Loucy (cell line): ENCODE data around the gene ZNF709.

Experiments used
- H2AFZ ChIP-seq: fragments of 200-600 bp; sonication (generic); 2 replicates; pipeline ENCODE4 v1.6.0; 2016; ENCODE audit warnings: antibody characterized with exemption, mild to moderate bottlenecking, low read length, moderate library complexity
- H3F3A ChIP-seq: fragments of 200-600 bp; 2 replicates; pipeline ENCODE4 v1.6.0; 2016; ENCODE audit warnings: antibody characterized with exemption, low read depth, mild to moderate bottlenecking
- H3K27me3 ChIP-seq: fragments of 200-600 bp; sonication (generic); 2 replicates; pipeline ENCODE4 v1.6.1; 2014; ENCODE audit warnings: low read length, mild to moderate bottlenecking; ENCODE audit not compliant: insufficient read depth, poor library complexity, severe bottlenecking
- H3K36me3 ChIP-seq: fragments of 200-600 bp; sonication (generic); 2 replicates; pipeline ENCODE4 v1.6.1; 2016; ENCODE audit warnings: low read length; ENCODE audit not compliant: insufficient read depth
- H3K4me1 ChIP-seq: fragments of 200-600 bp; sonication (generic); 2 replicates; pipeline ENCODE4 v1.5.1; 2014; ENCODE audit warnings: low read length, mild to moderate bottlenecking; ENCODE audit not compliant: insufficient read depth, poor library complexity, severe bottlenecking
- H3K4me2 ChIP-seq: fragments of 200-600 bp; sonication (generic); 2 replicates; pipeline ENCODE4 v1.6.0; 2014; ENCODE audit warnings: antibody characterized with exemption, low read length, low read depth, mild to moderate bottlenecking; ENCODE audit not compliant: poor library complexity, severe bottlenecking
- H3K4me3 ChIP-seq: fragments of 200-600 bp; sonication (generic); 2 replicates; pipeline ENCODE4 v1.5.1; 2014; ENCODE audit warnings: low read length, mild to moderate bottlenecking, mixed read lengths; ENCODE audit not compliant: poor library complexity, severe bottlenecking
- H3K79me2 ChIP-seq: fragments of 200-600 bp; sonication (generic); 2 replicates; pipeline ENCODE4 v1.6.1; 2014; ENCODE audit warnings: low read length; ENCODE audit not compliant: insufficient read depth
- H3K9ac ChIP-seq: fragments of 200-600 bp; sonication (generic); 2 replicates; pipeline ENCODE4 v1.6.0; 2014; ENCODE audit warnings: mild to moderate bottlenecking, low read depth, low read length, moderate library complexity; ENCODE audit not compliant: poor library complexity, severe bottlenecking
- H3K9me2 ChIP-seq: fragments of 200-600 bp; sonication (generic); replicated peaks from 2 replicates; pipeline ENCODE4 v1.6.1; 2016; ENCODE audit warnings: low read depth, low read length, mixed read lengths
- H3K9me3 ChIP-seq: fragments of 200-600 bp; sonication (generic); 2 replicates; pipeline ENCODE4 v1.6.1; 2014; ENCODE audit warnings: mild to moderate bottlenecking, antibody characterized with exemption, low read length, low read depth; ENCODE audit not compliant: insufficient read depth
- H4K20me1 ChIP-seq: fragments of 200-600 bp; sonication (generic); 2 replicates; pipeline ENCODE4 v1.6.0; 2014; ENCODE audit warnings: antibody characterized with exemption, low read length, mild to moderate bottlenecking; ENCODE audit not compliant: insufficient read depth, poor library complexity, severe bottlenecking
- EZH2phosphoT487 ChIP-seq: fragments of 200-600 bp; IDR thresholded peaks from 2 replicates; pipeline ENCODE4 v1.6.1; 2018; ENCODE audit warnings: antibody characterized with exemption, mild to moderate bottlenecking, moderate library complexity, borderline replicate concordance
- TF ChIP-seq, protein P1 (sequence below): fragments of 200-600 bp; sonication (generic); conservative IDR thresholded peaks from 2 replicates; pipeline ENCODE4 v1.5.1; 2014; ENCODE audit warnings: mild to moderate bottlenecking, antibody characterized with exemption, low read length

The ZNF709 gene

DNA sequence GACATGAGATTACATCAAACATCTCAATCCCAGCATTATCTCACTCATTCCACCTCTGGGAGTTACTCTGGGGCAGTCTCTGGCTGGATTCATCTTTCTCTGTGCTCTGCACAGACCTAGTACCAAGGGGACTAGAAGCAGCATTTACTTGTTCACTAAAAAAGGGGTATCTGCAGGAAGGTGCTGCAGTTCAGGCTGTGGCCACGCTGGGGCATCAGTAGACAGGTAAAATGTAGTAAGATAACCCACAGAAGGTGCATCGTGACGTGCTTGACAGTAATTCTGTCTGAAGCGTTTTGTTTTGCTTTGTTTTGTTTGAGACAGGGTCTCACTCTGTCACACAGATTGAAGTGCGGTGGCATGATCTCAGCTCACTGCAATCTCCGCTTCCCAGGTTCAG lies 37.4 kb upstream of the ZNF709 start:
- Histone ChIP-seq H3F3A (no peaks in the 10 kb centered on the region), H3K27me3 (peaks cover 10% of the 10 kb centered on the region), H3K9me2 (no peaks in the 10 kb centered on the region), H4K20me1 (no peaks in the 10 kb centered on the region), H2AFZ (no peak overlapping the region), H3K4me2 (no peak overlapping the region), H3K9ac (no peak overlapping the region), H3K4me3 (no peak overlapping the region), H3K36me3 (peaks cover 19% of the 10 kb centered on the region), H3K4me1 (no peaks in the 10 kb centered on the region), H3K79me2 (no peaks in the 10 kb centered on the region), H3K9me3 (peaks cover 28% of the 10 kb centered on the region)
- TF ChIP-seq EZH2phosphoT487: no peak
- TF ChIP-seq, protein P1, sequence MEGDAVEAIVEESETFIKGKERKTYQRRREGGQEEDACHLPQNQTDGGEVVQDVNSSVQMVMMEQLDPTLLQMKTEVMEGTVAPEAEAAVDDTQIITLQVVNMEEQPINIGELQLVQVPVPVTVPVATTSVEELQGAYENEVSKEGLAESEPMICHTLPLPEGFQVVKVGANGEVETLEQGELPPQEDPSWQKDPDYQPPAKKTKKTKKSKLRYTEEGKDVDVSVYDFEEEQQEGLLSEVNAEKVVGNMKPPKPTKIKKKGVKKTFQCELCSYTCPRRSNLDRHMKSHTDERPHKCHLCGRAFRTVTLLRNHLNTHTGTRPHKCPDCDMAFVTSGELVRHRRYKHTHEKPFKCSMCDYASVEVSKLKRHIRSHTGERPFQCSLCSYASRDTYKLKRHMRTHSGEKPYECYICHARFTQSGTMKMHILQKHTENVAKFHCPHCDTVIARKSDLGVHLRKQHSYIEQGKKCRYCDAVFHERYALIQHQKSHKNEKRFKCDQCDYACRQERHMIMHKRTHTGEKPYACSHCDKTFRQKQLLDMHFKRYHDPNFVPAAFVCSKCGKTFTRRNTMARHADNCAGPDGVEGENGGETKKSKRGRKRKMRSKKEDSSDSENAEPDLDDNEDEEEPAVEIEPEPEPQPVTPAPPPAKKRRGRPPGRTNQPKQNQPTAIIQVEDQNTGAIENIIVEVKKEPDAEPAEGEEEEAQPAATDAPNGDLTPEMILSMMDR: peak; percentile 59

DNA sequence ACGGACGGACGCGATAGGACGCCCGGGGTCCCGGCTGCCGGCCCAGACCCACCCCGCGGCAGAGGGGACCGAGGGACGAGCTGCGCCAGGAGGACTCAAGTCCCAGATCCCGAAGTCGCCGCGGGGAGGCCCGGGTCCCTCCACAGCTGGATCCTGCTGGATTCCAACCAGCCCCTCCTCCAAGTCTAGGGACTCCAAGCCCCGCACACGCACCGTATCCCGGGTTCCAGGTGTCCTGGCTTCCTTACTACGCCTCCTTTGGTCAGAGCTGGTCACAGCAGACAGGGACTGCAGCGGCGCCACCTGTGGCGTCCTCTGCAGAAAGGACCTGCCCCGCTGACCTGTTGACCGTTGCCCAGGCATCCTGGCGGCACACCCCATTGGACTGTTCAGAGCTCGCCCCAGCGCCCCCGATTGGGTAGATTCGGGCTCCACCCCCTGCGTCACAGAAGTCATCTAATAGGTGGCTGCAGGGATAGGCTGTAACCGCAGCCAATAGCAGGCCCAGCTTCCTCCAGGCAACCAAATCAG lies 29.0 kb upstream of the ZNF709 start:
- no peak overlapping the region for H2AFZ ChIP-seq
- H3K9me2 ChIP-seq: no peaks in the 10 kb centered on the region
- H3K4me3 ChIP-seq: no peak overlapping the region
- no peaks in the 10 kb centered on the region; the same call in 1 of the 2 replicates for H3K9me3 ChIP-seq
- TF ChIP-seq, protein P1: no peak
- TF ChIP-seq EZH2phosphoT487: no peak
- H4K20me1 ChIP-seq: no peaks in the 10 kb centered on the region
- H3K79me2 ChIP-seq: no peaks in the 10 kb centered on the region
- H3K36me3 ChIP-seq: no peaks in the 10 kb centered on the region
- H3K27me3 ChIP-seq: no peaks in the 10 kb centered on the region
- no peak overlapping the region for H3K9ac ChIP-seq
- no peaks in the 10 kb centered on the region for H3F3A ChIP-seq
- no peak overlapping the region for H3K4me2 ChIP-seq
- no peaks in the 10 kb centered on the region for H3K4me1 ChIP-seq

DNA sequence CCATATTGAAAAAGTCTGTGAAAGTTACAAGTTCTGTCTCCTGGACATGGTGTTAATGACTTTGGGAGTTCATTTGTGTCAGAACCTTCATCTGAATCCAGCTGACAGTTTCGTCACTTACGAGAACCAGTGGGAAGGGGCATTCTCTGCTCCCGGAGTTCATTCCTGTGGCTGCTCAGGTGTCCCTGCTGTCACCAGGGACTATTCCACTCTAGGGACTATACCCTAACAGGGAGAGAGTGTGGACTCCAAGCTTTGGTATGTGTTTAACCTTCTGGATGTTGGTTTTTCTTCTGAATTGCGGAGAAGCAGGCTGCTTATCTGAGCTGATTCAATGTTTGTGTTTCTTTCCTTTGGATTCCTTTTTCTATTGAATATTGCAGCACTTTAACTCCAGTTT lies 12.4 kb upstream of the ZNF709 start:
- no peaks in the 10 kb centered on the region for H4K20me1 ChIP-seq
- H3F3A ChIP-seq: no peaks in the 10 kb centered on the region
- no peak overlapping the region for H3K4me3 ChIP-seq
- TF ChIP-seq EZH2phosphoT487: no peak
- TF ChIP-seq, protein P1: no peak
- no peaks in the 10 kb centered on the region for H3K9me3 ChIP-seq
- no peaks in the 10 kb centered on the region for H3K79me2 ChIP-seq
- H3K27me3 ChIP-seq: no peaks in the 10 kb centered on the region
- no peaks in the 10 kb centered on the region for H3K9me2 ChIP-seq
- H3K4me2 ChIP-seq: no peak overlapping the region
- H3K9ac ChIP-seq: no peak overlapping the region
- no peaks in the 10 kb centered on the region for H3K36me3 ChIP-seq
- H2AFZ ChIP-seq: no peak overlapping the region
- H3K4me1 ChIP-seq: peaks cover 10% of the 10 kb centered on the region
